Ishikawa (cell line): ENCODE data around the gene PCSK7.

Experiments used
- CEBPB ChIP-seq: IDR thresholded peaks from 2 replicates; pipeline ENCODE4 v1.6.1; 2012
- CREB1 ChIP-seq: IDR thresholded peaks from 2 replicates; pipeline ENCODE4 v1.6.1; 2012; ENCODE audit warnings: low read depth
- EGR1 ChIP-seq: IDR thresholded peaks from 2 replicates; pipeline ENCODE4 v1.6.1; 2012
- EP300 ChIP-seq: IDR thresholded peaks from 2 replicates; pipeline ENCODE4 v1.6.1; 2012; ENCODE audit warnings: borderline replicate concordance
- FOXM1 ChIP-seq: IDR thresholded peaks from 2 replicates; pipeline ENCODE4 v1.6.1; 2012; ENCODE audit warnings: low read depth, borderline replicate concordance
- MAX ChIP-seq: IDR thresholded peaks from 2 replicates; pipeline ENCODE4 v1.6.1; 2012
- NFIC ChIP-seq: IDR thresholded peaks from 2 replicates; pipeline ENCODE4 v1.6.1; 2012
- RAD21 ChIP-seq: IDR thresholded peaks from 2 replicates; pipeline ENCODE4 v1.6.1; 2012; ENCODE audit warnings: low read depth
- REST ChIP-seq: IDR thresholded peaks from 2 replicates; pipeline ENCODE4 v1.6.1; 2012; ENCODE audit warnings: low read depth, mild to moderate bottlenecking
- TAF1 ChIP-seq: IDR thresholded peaks from 2 replicates; pipeline ENCODE4 v1.6.1; 2012; ENCODE audit warnings: low read depth, mild to moderate bottlenecking
- TCF12 ChIP-seq: IDR thresholded peaks from 2 replicates; pipeline ENCODE4 v1.6.1; 2012; ENCODE audit warnings: low read depth
- TEAD4 ChIP-seq: IDR thresholded peaks from 2 replicates; pipeline ENCODE4 v1.6.1; 2012
- USF1 ChIP-seq: IDR thresholded peaks from 2 replicates; pipeline ENCODE4 v1.6.1; 2012
- YY1 ChIP-seq: IDR thresholded peaks from 2 replicates; pipeline ENCODE4 v1.6.1; 2012; ENCODE audit warnings: low read depth
- ZBTB7A ChIP-seq: IDR thresholded peaks from 2 replicates; pipeline ENCODE4 v1.6.1; 2012; ENCODE audit warnings: low read depth

PCSK7 gene

GRCh38 chr11:117225553-117226170 is 6.2 kb downstream of the PCSK7 start:
- no peak for TF ChIP-seq RAD21

- TF ChIP-seq NFIC (no peak), TAF1 (no peak), USF1 (no peak), MAX (no peak), CEBPB (no peak), TCF12 (no peak), YY1 (no peak)
These were observed 7.9 kb downstream of the PCSK7 start for GRCh38 chr11:117223741-117224689.

GRCh38 chr11:117222991-117223740 is 8.7 kb downstream of the PCSK7 start:
- TF ChIP-seq USF1 = no peak

- 0 out of 2 replicates have a peak, but pooled peaks have one; percentile 28 for TF ChIP-seq EP300
- TF ChIP-seq TEAD4 = peak; percentile 40; the same call in 1 of the 2 replicates
- TF ChIP-seq CEBPB = no peak
- TF ChIP-seq MAX = peak; percentile 10; the same call in 1 of the 2 replicates
- no peak for TF ChIP-seq EGR1
- no peak for TF ChIP-seq CREB1
- no peak for TF ChIP-seq USF1
- no peak for TF ChIP-seq TCF12
- no peak for TF ChIP-seq REST
- TF ChIP-seq YY1 = peak; percentile 41; the same call in 1 of the 2 replicates
- peak; percentile 84 for TF ChIP-seq NFIC
- no peak for TF ChIP-seq ZBTB7A
- TF ChIP-seq RAD21 = no peak; the same call in 1 of the 2 replicates
These were observed 9.9 kb downstream of the PCSK7 start for GRCh38 chr11:117221775-117222517.

- TF ChIP-seq TCF12 (no peak), NFIC (no peak), MAX (no peak), CEBPB (no peak), YY1 (no peak), REST (no peak), FOXM1 (no peak), CREB1 (no peak), USF1 (no peak), RAD21 (no peak), EP300 (no peak), TEAD4 (no peak), ZBTB7A (no peak), TAF1 (no peak), EGR1 (no peak)
These were observed 10.7 kb downstream of the PCSK7 start for GRCh38 chr11:117220999-117221774.
